ENCODE results near the gene CCDC12. TPM values are rescaled to one million over a fixed set of nuclear protein-coding genes. Genes with fewer than 3 reads are reported as not detected.

The CCDC12 gene
- polyA plus RNA-seq, 12 donors, result 28.1 to 48.9 (median 33.5) TPM; not detected in 1

DNA sequence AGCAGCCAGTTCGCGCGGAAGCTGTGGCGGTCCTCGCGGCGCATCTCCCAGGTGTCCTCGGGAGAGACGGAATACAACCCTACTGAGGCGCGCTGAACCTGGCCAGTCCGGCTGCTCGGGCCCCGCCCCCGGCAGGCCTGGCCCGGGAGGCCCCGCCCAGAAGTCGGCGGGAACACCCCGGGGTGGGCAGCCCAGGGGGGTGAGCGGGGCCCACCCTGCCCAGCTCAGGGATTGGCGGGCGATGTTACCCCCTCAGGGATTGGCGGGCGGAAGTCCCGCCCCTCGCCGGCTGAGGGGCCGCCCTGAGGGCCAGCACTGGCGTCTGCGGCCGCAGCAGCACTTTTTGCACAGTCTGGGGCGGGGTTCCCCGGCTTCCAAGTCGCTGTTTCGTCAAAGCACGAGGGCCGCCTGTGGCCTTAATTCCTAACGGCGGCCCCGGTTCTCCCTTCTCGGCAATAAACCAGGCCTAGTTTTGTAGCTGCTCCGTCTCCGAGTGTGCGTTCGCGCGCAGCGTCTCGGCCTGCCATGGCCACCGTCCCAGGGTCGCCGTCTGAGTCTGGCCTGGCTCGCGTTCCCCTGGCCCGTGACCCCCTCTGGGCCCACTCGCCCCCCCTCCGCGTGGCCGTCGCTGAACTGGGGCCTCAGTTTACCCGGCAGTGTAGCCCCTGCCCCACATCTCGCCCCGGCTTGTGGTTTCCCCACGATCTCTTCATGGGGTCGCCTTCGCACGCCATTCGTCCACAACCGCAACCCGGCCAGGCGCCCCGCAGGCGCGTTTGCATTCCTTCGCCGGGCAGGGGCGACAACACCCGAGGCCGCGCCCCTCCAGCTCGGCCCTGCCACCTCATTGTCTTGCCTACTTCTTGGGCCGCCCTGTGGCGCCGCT lies 32.9 kb upstream of the CCDC12 start:
- peak; percentile 88 for DNase-seq

- DNase-seq, result no peak
These were observed 32.3 kb upstream of the CCDC12 start for GRCh38 chr3:47008851-47009224.

- DNase-seq, result no peak
These were observed 31.8 kb upstream of the CCDC12 start for GRCh38 chr3:47008234-47008796.

DNA sequence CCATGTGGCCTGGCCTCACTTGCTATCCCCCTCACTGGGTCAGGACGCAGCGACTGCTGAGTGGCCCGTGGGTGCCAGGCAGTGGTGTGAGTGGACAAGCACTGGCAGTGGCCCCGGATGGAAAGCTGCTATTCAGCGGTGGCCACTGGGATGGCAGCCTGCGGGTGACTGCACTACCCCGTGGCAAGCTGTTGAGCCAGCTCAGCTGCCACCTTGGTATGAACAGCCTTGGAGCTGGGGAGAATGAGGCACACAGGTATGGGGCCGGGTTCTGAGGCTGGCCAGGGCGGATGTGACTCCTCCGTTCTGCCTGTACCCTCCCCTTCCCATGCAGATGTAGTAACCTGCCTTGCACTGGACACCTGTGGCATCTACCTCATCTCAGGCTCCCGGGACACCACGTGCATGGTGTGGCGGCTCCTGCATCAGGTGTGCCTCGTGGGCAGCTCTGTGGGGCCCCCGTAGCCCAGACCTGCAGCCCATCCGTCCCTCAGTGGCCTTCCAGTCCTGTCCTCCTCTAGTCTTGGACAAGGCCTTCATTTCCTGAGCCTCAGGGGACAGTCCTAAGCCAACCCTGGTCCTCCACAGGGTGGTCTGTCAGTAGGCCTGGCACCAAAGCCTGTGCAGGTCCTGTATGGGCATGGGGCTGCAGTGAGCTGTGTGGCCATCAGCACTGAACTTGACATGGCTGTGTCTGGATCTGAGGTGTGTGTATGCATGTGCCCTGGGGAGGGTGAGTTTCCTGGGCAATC lies 31.1 kb upstream of the CCDC12 start:
- DNase-seq, result no peak

DNA sequence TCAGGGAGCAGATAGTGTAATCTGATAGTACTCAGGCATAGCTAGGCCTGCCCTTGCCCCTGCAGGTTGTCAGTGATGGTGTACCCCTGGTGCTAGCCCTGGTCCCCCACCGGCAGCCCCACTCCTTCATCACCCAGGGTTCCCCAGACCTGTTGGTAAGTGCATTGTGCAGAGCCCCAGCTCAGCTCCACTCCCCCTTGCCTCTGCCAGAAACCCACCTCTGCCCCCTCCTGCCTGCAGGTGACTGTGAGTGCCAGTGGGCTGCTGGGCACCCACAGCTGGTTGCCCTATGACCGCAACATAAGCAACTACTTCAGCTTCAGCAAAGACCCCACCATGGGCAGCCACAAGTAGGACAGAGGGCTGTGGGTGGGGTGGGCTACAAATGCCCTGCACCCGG lies 30.5 kb upstream of the CCDC12 start:
- no peak for DNase-seq

DNA sequence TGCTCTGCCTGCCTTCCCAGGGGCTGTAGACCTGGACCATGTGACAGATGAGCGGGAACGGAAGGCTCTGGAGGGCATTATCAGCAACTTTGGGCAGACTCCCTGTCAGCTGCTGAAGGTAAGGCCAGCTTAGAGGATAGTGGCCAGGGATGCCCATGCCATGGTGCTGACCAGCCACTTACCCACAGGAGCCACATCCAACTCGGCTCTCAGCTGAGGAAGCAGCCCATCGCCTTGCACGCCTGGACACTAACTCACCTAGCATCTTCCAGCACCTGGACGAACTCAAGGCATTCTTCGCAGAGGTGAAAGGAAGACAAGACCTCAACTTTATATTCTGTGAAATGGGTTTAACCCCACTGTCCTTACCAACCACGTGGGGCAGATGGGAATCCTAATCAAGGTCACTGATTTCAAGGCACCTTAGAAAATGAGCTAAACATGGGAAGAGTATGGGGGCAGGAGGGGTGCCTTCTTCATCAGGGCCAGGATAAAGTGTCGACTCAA lies 29.7 kb upstream of the CCDC12 start:
- no peak for DNase-seq

DNA sequence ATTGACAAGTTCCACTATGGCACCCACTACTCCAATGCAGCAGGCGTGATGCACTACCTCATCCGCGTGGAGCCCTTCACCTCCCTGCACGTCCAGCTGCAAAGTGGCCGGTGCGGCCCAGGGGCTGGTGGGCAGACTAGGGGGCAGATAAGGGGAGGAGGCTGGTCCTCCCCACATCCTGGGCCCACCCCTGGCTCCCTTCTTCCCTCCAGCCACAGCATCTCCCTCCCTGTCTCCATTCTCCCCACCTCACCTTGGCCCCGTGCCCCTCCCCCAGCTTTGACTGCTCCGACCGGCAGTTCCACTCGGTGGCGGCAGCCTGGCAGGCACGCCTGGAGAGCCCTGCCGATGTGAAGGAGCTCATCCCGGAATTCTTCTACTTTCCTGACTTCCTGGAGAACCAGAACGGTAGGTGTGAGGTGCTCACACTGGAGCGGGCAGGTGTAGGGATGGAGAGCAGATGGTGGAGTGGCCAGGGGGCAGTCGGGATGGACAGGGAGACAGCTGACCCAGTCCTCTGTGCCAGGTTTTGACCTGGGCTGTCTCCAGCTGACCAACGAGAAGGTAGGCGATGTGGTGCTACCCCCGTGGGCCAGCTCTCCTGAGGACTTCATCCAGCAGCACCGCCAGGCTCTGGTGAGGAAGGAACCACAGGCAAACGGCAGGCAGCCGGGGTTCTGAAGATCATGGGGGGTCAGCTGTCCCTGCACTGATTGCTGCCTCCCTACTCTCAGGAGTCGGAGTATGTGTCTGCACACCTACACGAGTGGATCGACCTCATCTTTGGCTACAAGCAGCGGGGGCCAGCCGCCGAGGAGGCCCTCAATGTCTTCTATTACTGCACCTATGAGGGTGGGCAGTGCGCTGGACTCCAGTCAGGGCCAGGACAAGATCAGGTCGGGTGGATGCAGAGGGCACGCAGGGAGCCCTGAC lies 28.9 kb upstream of the CCDC12 start:
- no peak for DNase-seq

DNA sequence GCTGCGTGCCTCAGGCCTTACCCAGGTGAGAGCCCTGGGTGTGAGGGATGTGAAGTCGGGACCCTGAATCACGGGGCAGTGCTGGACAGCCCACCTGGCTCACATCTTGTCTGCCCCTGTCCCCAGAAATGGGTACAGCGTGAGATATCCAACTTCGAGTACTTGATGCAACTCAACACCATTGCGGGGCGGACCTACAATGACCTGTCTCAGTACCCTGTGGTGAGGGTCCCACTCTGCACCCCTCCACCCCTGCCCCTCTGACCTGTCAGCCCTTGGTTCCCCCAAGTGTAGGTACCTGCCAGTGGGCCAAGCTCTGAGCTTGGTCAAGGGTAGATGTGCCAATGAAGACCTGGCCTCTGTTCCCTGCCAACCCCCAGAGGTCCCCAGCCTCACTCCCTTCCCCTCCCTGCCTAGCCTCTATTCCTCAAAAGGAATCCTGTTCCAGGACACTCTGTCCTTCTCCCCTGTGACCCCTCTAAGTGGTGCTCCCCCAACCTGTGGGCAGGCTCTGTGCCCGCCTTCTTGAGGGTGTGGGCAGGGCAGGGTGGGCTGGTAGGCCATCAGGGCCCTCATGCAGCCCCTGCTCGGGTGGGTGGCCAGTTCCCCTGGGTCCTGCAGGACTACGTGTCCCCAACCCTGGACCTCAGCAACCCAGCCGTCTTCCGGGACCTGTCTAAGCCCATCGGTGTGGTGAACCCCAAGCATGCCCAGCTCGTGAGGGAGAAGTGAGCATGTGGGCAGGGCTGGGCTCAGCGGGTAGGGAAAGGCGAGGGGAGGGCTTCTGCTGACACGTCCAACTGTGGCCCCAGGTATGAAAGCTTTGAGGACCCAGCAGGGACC lies 28.0 kb upstream of the CCDC12 start:
- DNase-seq, result no peak

- DNase-seq, result no peak
These were observed 27.2 kb upstream of the CCDC12 start for GRCh38 chr3:47003461-47004368.

DNA sequence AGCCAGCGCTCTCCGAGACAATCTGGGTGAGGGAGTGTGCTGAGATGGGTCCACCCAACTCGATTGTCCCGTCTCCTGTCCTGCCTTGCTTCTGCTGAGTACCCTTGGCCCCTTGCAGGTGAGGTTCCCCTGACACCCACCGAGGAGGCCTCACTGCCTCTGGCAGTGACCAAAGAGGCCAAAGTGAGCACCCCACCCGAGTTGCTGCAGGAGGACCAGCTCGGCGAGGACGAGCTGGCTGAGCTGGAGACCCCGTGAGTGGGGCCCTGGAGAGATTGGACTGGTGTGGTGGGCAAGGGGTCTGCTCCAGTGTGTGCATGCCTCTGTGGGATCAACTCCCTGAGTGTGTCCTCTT lies 26.5 kb upstream of the CCDC12 start:
- no peak for DNase-seq

GRCh38 chr3:47002171-47003055 lies 25.9 kb upstream of the CCDC12 start:
- DNase-seq, result no peak

GRCh38 chr3:47001731-47002170 lies 25.2 kb upstream of the CCDC12 start:
- DNase-seq, result no peak

DNA sequence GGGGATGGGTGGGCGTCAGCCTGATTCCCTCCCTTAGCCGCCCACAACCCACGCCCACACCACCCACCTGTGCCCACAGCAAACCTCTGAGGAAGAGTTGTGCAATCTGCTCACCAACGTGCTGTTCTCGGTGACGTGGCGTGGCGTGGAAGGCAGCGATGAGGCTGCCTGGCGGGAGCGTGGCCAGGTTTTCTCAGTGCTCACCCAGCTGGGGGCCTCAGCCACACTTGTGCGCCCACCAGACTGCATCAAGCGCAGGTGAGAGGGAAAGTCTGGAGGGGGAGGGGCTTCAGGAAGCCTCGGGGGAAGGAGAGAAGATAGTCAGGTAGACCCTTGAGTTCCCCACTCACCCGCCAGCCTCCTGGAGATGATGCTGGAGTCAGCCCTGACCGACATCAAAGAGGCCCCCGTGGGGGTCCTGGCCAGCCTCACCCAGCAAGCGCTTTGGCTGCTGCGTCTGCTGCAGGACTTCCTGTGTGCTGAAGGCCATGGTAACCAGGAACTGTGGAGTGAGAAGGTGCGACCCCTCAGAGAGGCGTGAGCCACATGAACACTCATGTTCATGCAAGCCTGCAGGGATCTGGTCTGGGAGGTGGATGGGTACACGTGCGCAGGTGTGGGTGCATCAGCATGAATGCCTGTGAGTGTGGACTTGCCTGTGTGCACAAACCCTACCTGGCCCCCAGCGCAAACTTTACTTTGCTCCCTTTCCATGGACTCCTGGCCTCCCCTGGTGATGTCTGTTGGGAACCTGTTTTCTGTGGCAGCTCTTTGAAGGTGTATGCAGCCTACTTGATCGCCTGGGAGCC lies 24.6 kb upstream of the CCDC12 start:
- no peak for DNase-seq

GRCh38 chr3:47000198-47000815 lies 23.8 kb upstream of the CCDC12 start:
- DNase-seq, result no peak

GRCh38 chr3:46999516-47000197 lies 23.1 kb upstream of the CCDC12 start:
- DNase-seq, result no peak

- no peak for DNase-seq
These were observed 22.4 kb upstream of the CCDC12 start for GRCh38 chr3:46998852-46999515.
